Fibroblast of lung (primary cell): ENCODE data around the gene GABRD.

ENCODE experiments used
- EZH2 ChIP-seq: IDR thresholded peaks from 2 replicates; pipeline ENCODE4 v1.5.1; 2012; ENCODE audit warnings: low read length, control low read depth, mild to moderate bottlenecking; ENCODE audit errors: missing control alignments
- TF ChIP-seq, protein P1 (sequence below), 2 donors: IDR thresholded peaks in 1 of 2; conservative IDR thresholded peaks in 1 of 2; 1 replicate in 1 of 2; 2 replicates in 1 of 2; pipeline ENCODE4 v1.5.1; 2011 to 2012; ENCODE audit warnings: low read length in 2 of 2, control low read depth in 1 of 2, inconsistent platforms in 1 of 2, low read depth in 1 of 2, mild to moderate bottlenecking in 1 of 2

DNA sequence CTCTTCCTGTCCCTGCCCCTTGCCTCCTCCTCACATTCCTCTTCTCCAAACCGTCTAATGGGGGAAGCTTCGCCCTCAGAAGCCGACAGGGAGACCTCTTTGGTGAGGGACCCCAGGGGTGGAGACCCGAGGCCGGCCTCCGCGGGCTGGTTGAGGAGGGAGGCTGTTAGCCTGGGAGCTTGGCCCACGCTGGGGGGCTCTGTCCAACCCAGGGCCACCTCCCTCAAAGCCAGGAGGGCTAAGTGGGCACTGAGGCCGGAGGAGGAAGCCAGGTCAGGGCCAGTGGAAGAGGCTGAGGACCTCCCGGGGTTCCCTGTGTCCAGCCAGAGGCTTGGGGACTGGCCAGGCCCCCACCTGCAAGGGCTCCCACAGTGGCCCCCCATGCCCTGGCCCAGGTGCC lies 5.3 kb downstream of the GABRD start:
- TF ChIP-seq, protein P1, sequence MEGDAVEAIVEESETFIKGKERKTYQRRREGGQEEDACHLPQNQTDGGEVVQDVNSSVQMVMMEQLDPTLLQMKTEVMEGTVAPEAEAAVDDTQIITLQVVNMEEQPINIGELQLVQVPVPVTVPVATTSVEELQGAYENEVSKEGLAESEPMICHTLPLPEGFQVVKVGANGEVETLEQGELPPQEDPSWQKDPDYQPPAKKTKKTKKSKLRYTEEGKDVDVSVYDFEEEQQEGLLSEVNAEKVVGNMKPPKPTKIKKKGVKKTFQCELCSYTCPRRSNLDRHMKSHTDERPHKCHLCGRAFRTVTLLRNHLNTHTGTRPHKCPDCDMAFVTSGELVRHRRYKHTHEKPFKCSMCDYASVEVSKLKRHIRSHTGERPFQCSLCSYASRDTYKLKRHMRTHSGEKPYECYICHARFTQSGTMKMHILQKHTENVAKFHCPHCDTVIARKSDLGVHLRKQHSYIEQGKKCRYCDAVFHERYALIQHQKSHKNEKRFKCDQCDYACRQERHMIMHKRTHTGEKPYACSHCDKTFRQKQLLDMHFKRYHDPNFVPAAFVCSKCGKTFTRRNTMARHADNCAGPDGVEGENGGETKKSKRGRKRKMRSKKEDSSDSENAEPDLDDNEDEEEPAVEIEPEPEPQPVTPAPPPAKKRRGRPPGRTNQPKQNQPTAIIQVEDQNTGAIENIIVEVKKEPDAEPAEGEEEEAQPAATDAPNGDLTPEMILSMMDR (conservative IDR thresholded peaks at IDR 0.05 in 1 of 2, IDR thresholded peaks at IDR 0.05 in 1 of 2; ENCODE audit: low read depth in 1 of 2, low read length in 2 of 2), result no peak
- no peak for TF ChIP-seq EZH2
